Measurements from ENCODE around the gene NECTIN3. TPM values are rescaled to one million over a fixed set of nuclear protein-coding genes. Genes with fewer than 3 reads are reported as not detected.

Gene NECTIN3
- total RNA-seq: 24.1 and 34.4 TPM in 2 replicates
- polyA plus RNA-seq (2012): 19.1 TPM

- DNase-seq (ENCODE audit: low read depth): peak; percentile 96
Observed at GRCh38 chr3:111071257-111072030, at the start of gene NECTIN3. NECTIN3 (plus strand) TSS chr3:111071816; CDS start chr3:111072018, 202 bp downstream.

GRCh38 chr3:111027868-111028267 is 43.7 kb upstream of the NECTIN3 start:
- DNase-seq (ENCODE audit: low read depth): no peak

- no peak for DNase-seq (ENCODE audit: low read depth)
Observed at GRCh38 chr3:111031538-111031937, 40.1 kb upstream of the NECTIN3 start.

- no peak for DNase-seq (ENCODE audit: low read depth)
Observed at GRCh38 chr3:111032677-111033076, 38.9 kb upstream of the NECTIN3 start.

GRCh38 chr3:111033470-111034050 is 38.1 kb upstream of the NECTIN3 start:
- DNase-seq (ENCODE audit: low read depth): no peak

- DNase-seq (ENCODE audit: low read depth): peak; percentile 5
Observed at GRCh38 chr3:111035316-111035715, 36.3 kb upstream of the NECTIN3 start.

GRCh38 chr3:111035902-111036301 is 35.7 kb upstream of the NECTIN3 start:
- no peak for DNase-seq (ENCODE audit: low read depth)

GRCh38 chr3:111040959-111041358 is 30.7 kb upstream of the NECTIN3 start:
- no peak for DNase-seq (ENCODE audit: low read depth)

- no peak for DNase-seq (ENCODE audit: low read depth)
Observed at GRCh38 chr3:111045564-111045963, 26.1 kb upstream of the NECTIN3 start.

GRCh38 chr3:111047042-111047441 is 24.6 kb upstream of the NECTIN3 start:
- DNase-seq (ENCODE audit: low read depth): no peak

GRCh38 chr3:111047812-111048435 is 23.7 kb upstream of the NECTIN3 start:
- no peak for DNase-seq (ENCODE audit: low read depth)

GRCh38 chr3:111051354-111051753 is 20.3 kb upstream of the NECTIN3 start:
- DNase-seq (ENCODE audit: low read depth): no peak

GRCh38 chr3:111068574-111068973 is 3.0 kb upstream of the NECTIN3 start:
- no peak for DNase-seq (ENCODE audit: low read depth)

GRCh38 chr3:111069974-111070771 is 1.4 kb upstream of the NECTIN3 start:
- no peak for DNase-seq (ENCODE audit: low read depth)

- no peak for DNase-seq (ENCODE audit: low read depth)
Observed at GRCh38 chr3:111070772-111071256, 802 bp upstream of the NECTIN3 start.

- peak; percentile 55 for DNase-seq (ENCODE audit: low read depth)
Observed at GRCh38 chr3:111072031-111072921, 660 bp downstream of the NECTIN3 start.

- DNase-seq (ENCODE audit: low read depth): peak; percentile 24
Observed at GRCh38 chr3:111073218-111073617, 1.6 kb downstream of the NECTIN3 start.

- DNase-seq (ENCODE audit: low read depth): no peak
Observed at GRCh38 chr3:111076732-111077131, 5.1 kb downstream of the NECTIN3 start.

- DNase-seq (ENCODE audit: low read depth): no peak
Observed at GRCh38 chr3:111077369-111077768, 5.8 kb downstream of the NECTIN3 start.

- peak; percentile 55 for DNase-seq (ENCODE audit: low read depth)
Observed at GRCh38 chr3:111080413-111080812, 8.8 kb downstream of the NECTIN3 start.
